KMS-11 (cell line): Measurements from ENCODE around the gene NOP56.

Source experiments
- H2AFZ ChIP-seq: fragments of 200-600 bp; sonication (generic); 2 replicates; pipeline ENCODE4 v1.6.1; 2016; ENCODE audit warnings: antibody characterized with exemption, mixed run types, low read depth
- H3K27ac ChIP-seq: fragments of 200-600 bp; sonication (generic); 2 replicates; pipeline ENCODE4 v1.6.1; 2016; ENCODE audit warnings: mild to moderate bottlenecking, mixed run types
- H3K27me3 ChIP-seq: fragments of 200-600 bp; sonication (generic); 2 replicates; pipeline ENCODE4 v1.6.1; 2017; ENCODE audit warnings: mild to moderate bottlenecking, low read depth, mixed run types, moderate library complexity; ENCODE audit not compliant: insufficient read depth
- H3K36me3 ChIP-seq: fragments of 200-600 bp; sonication (generic); 2 replicates; pipeline ENCODE4 v1.6.1; 2017; ENCODE audit warnings: mild to moderate bottlenecking, mixed run types; ENCODE audit not compliant: insufficient read depth
- H3K4me1 ChIP-seq: fragments of 200-600 bp; sonication (generic); 2 replicates; pipeline ENCODE4 v1.6.1; 2016; ENCODE audit warnings: mild to moderate bottlenecking, low read depth, mixed run types; ENCODE audit not compliant: poor library complexity, severe bottlenecking
- H3K4me2 ChIP-seq: fragments of 200-600 bp; sonication (generic); 2 replicates; pipeline ENCODE4 v1.7.0; 2016; ENCODE audit warnings: mild to moderate bottlenecking, mixed run types
- H3K4me3 ChIP-seq: fragments of 200-600 bp; sonication (generic); IDR thresholded peaks from 2 replicates; pipeline ENCODE4 v1.6.1; 2017; ENCODE audit warnings: low read depth, low read length, mixed read lengths; ENCODE audit not compliant: insufficient read depth
- H3K79me2 ChIP-seq: fragments of 200-600 bp; sonication (generic); 2 replicates; pipeline ENCODE4 v1.6.1; 2016; ENCODE audit warnings: low read depth, mixed run types; ENCODE audit not compliant: insufficient read depth
- H3K9ac ChIP-seq: fragments of 200-600 bp; sonication (generic); 2 replicates; pipeline ENCODE4 v1.6.1; 2016; ENCODE audit warnings: mild to moderate bottlenecking, mixed run types
- H4K20me1 ChIP-seq: fragments of 200-600 bp; sonication (generic); 2 replicates; pipeline ENCODE4 v1.6.1; 2016; ENCODE audit warnings: mild to moderate bottlenecking, mixed run types; ENCODE audit not compliant: insufficient read depth
- TF ChIP-seq, protein P1 (sequence below): fragments of 200-600 bp; sonication (generic); conservative IDR thresholded peaks from 2 replicates; pipeline ENCODE4 v1.6.1; 2017; ENCODE audit warnings: low read depth, mild to moderate bottlenecking, antibody characterized with exemption, low read length, moderate library complexity, mixed read lengths

The NOP56 gene

GRCh38 chr20:2700913-2701620 is 48.6 kb downstream of the NOP56 start:
- Histone ChIP-seq H2AFZ (no peak overlapping the region), H3K9ac (no peak overlapping the region), H4K20me1 (no peaks in the 10 kb centered on the region), H3K4me2 (no peak overlapping the region), H3K79me2 (no peaks in the 10 kb centered on the region), H3K27ac (no peak overlapping the region), H3K36me3 (no peaks in the 10 kb centered on the region), H3K4me3 (no peak overlapping the region), H3K27me3 (no peaks in the 10 kb centered on the region), H3K4me1 (no peaks in the 10 kb centered on the region)
- TF ChIP-seq, protein P1, sequence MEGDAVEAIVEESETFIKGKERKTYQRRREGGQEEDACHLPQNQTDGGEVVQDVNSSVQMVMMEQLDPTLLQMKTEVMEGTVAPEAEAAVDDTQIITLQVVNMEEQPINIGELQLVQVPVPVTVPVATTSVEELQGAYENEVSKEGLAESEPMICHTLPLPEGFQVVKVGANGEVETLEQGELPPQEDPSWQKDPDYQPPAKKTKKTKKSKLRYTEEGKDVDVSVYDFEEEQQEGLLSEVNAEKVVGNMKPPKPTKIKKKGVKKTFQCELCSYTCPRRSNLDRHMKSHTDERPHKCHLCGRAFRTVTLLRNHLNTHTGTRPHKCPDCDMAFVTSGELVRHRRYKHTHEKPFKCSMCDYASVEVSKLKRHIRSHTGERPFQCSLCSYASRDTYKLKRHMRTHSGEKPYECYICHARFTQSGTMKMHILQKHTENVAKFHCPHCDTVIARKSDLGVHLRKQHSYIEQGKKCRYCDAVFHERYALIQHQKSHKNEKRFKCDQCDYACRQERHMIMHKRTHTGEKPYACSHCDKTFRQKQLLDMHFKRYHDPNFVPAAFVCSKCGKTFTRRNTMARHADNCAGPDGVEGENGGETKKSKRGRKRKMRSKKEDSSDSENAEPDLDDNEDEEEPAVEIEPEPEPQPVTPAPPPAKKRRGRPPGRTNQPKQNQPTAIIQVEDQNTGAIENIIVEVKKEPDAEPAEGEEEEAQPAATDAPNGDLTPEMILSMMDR, result no peak

GRCh38 chr20:2701671-2702081 is 49.2 kb downstream of the NOP56 start:
- TF ChIP-seq, protein P1, result no peak
- Histone ChIP-seq H3K4me1 (no peaks in the 10 kb centered on the region), H3K9ac (no peak overlapping the region), H3K27me3 (no peaks in the 10 kb centered on the region), H3K79me2 (no peaks in the 10 kb centered on the region), H3K4me2 (no peak overlapping the region), H4K20me1 (no peaks in the 10 kb centered on the region), H3K36me3 (no peaks in the 10 kb centered on the region), H2AFZ (no peak overlapping the region), H3K27ac (no peak overlapping the region), H3K4me3 (no peak overlapping the region)

DNA sequence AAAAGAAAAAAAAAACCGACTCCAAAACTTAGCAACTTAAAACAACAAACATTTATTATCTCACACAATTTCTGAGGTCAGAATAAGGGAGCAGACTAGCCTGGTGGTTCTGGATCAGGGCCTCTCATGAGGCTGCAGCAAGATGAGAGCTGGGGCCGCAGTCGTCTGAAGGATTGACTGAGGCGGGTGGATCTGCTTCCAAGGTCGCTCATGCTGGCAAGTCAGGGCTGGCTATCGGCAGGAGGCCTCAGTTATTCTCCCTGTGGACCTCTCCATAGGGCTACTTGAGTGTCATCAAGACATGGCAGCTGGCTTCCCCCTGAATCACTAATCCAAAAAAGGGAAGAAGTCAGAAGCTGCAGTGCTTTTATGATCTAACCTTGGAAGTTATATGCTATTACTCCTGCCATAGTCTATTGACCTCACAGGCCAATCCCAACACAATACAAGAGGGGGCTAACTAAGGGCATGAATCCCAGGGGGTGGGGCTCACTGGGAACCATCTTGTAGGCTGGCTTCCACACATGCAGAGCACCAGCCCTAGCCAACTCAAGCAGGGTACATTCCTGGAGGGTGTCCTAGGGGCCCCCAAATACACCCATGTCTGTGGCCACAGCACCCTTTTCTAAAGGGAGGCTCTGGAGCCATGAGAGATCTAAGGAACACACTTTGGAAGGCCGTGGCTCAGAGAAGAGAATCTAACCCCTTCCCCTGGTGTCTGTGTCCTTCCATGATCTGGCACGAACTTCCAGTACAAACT is 51.5 kb downstream of the NOP56 start:
- TF ChIP-seq, protein P1, result no peak
- H3K4me2 ChIP-seq, result no peak overlapping the region
- no peak overlapping the region for H2AFZ ChIP-seq
- H4K20me1 ChIP-seq, result no peaks in the 10 kb centered on the region
- no peak overlapping the region for H3K9ac ChIP-seq
- no peaks in the 10 kb centered on the region for H3K27me3 ChIP-seq
- H3K4me3 ChIP-seq, result no peak overlapping the region
- no peak overlapping the region for H3K27ac ChIP-seq
- H3K36me3 ChIP-seq, result no peaks in the 10 kb centered on the region
- no peaks in the 10 kb centered on the region for H3K4me1 ChIP-seq
- no peaks in the 10 kb centered on the region for H3K79me2 ChIP-seq

DNA sequence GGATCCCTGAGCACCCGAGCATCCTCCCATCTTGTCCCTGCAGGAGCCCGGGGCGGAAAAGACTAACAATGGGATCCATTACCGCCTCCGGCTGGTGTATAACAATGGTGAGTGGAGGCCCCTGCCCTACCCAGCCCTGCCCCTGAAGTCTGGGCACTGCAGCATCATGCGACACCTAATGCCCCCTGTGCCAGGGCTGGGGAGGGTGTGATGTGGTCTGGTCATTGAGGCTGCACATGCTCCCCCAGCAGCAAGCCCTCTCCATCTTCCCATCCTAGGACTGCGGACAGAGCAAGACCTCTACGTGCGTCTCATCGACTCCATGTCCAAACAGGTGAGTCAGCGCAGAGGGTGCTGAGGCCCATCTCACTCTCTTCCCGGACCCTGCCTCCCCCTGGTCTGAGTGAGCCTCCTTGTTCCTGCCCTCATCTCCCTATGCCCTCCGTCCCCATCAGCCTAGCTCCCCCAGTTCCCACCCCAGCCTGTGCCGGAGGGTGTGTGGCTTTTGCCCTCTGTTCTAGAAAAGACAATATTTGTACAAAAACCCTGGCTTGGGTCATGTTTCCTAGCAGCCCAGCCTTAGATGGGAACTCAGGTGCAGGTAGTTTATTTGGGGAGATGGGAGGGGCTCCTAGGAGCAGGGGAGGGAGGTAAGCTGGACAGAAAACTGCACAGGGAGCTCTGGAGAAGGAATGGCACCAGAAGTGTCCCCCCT is 53.7 kb downstream of the NOP56 start:
- no peak overlapping the region for H2AFZ ChIP-seq
- TF ChIP-seq, protein P1, result no peak
- no peak overlapping the region for H3K27ac ChIP-seq
- no peak overlapping the region for H3K4me2 ChIP-seq
- H3K27me3 ChIP-seq, result no peaks in the 10 kb centered on the region
- no peak overlapping the region for H3K9ac ChIP-seq
- no peak overlapping the region for H3K4me3 ChIP-seq
- H4K20me1 ChIP-seq, result no peaks in the 10 kb centered on the region
- no peaks in the 10 kb centered on the region for H3K4me1 ChIP-seq
- H3K36me3 ChIP-seq, result no peaks in the 10 kb centered on the region
- H3K79me2 ChIP-seq, result no peaks in the 10 kb centered on the region
